ENCODE data around the gene KRTAP2-1.

GRCh38 chr17:41001795-41002194, 45.3 kb downstream of the KRTAP2-1 start:
- TF ChIP-seq CTCF (IDR thresholded peaks at IDR 0.05; ENCODE audit: low read length) (no peak), EZH2phosphoT487 (IDR thresholded peaks at IDR 0.05; ENCODE audit: low read length) (no peak)
